ENCODE results near the gene TRIOBP.

GRCh38 chr22:37806409-37807333 is 109.8 kb downstream of the TRIOBP start:
- TF ChIP-seq CTCF (conservative IDR thresholded peaks at IDR 0.05; ENCODE audit: low read depth, low read length) (no peak), POLR2A (IDR thresholded peaks at IDR 0.05; ENCODE audit: low read depth, low read length) (peak; percentile 57), CHD1 (IDR thresholded peaks at IDR 0.05; ENCODE audit: low read depth, low read length) (no peak), ELK1 (IDR thresholded peaks at IDR 0.05; ENCODE audit: borderline replicate concordance, low read depth, low read length) (no peak), RFX5 (IDR thresholded peaks at IDR 0.05; ENCODE audit: low read depth, low read length) (no peak), CEBPB (IDR thresholded peaks at IDR 0.05; ENCODE audit: low read depth, low read length) (no peak), RAD21 (IDR thresholded peaks at IDR 0.05; ENCODE audit: low read length) (no peak)

Measured in IMR-90 (cell line).